WI38 (cell line): ENCODE results near the gene DPP4.

Source experiments
- H3K4me3 ChIP-seq: 2 replicates; pipeline ENCODE4 v1.5.1; 2011; ENCODE audit warnings: low read depth, mild to moderate bottlenecking, control low read depth, low read length
- CTCF ChIP-seq: IDR thresholded peaks from 2 replicates; pipeline ENCODE4 v1.5.1; 2012; ENCODE audit warnings: low read depth, mild to moderate bottlenecking, control low read depth, low read length

Gene DPP4

GRCh38 chr2:162074632-162074895 is 549 bp upstream of the DPP4 start:
- no peak for TF ChIP-seq CTCF
- peak overlapping the region; percentile 76; the same call in 1 of the 2 replicates for H3K4me3 ChIP-seq

- no peak for TF ChIP-seq CTCF
- H3K4me3 ChIP-seq: peak overlapping the region; percentile 76
These were observed 783 bp downstream of the DPP4 start for GRCh38 chr2:162072976-162073887.

- no peak for TF ChIP-seq CTCF
- peak overlapping the region; percentile 76 for H3K4me3 ChIP-seq
These were observed 1.8 kb downstream of the DPP4 start for GRCh38 chr2:162072181-162072702.

GRCh38 chr2:162071001-162071400 is 3.0 kb downstream of the DPP4 start:
- no peak for TF ChIP-seq CTCF
- no peak overlapping the region for H3K4me3 ChIP-seq

- TF ChIP-seq CTCF: no peak
These were observed 3.6 kb downstream of the DPP4 start for GRCh38 chr2:162070228-162070936.

GRCh38 chr2:162069267-162069903 is 4.6 kb downstream of the DPP4 start:
- no peak for TF ChIP-seq CTCF
- no peak overlapping the region for H3K4me3 ChIP-seq

More at GRCh38 chr2:162070228-162070936, 3.6 kb downstream of the DPP4 start:
- no peak overlapping the region for H3K4me3 ChIP-seq
